Upper lobe of right lung (tissue), 1 donor: ENCODE results near the gene SLC1A2. TPM values are rescaled to one million over a fixed set of nuclear protein-coding genes. Genes with fewer than 3 reads are reported as not detected.
A peak's percentile ranks its signal among the peaks of the same experiment; 100 is the strongest.

ENCODE experiments used
- ATAC-seq: fragments of 200-7000 bp; cut with Tn5 transposase; one replicate; pipeline ENCODE4 v1.9.1; 2020; ENCODE audit warnings: mild to moderate bottlenecking, moderate library complexity
- DNase-seq: peaks from one replicate; pipeline ENCODE4 v3.0.0-alpha.2; 2020
- H3K27ac ChIP-seq: fragments of 200-600 bp; one replicate; pipeline ENCODE4 v1.8.0; 2022
- H3K27me3 ChIP-seq: fragments of 200-600 bp; one replicate; pipeline ENCODE4 v1.8.0; 2022; ENCODE audit warnings: mild to moderate bottlenecking
- H3K36me3 ChIP-seq: fragments of 200-600 bp; one replicate; pipeline ENCODE4 v1.8.0; 2022
- H3K4me1 ChIP-seq: fragments of 200-600 bp; one replicate; pipeline ENCODE4 v1.8.0; 2022
- H3K4me3 ChIP-seq: fragments of 200-600 bp; one replicate; pipeline ENCODE4 v1.8.0; 2022; ENCODE audit warnings: mild to moderate bottlenecking
- H3K9me3 ChIP-seq: fragments of 200-600 bp; one replicate; pipeline ENCODE4 v1.8.0; 2022
- CTCF ChIP-seq: fragments of 200-600 bp; IDR thresholded peaks from one replicate; pipeline ENCODE4 v1.8.0; 2022; ENCODE audit warnings: antibody characterized with exemption
- intact Hi-C: fragments of 100-400 bp; cut with DNase I; formaldehyde crosslinking; loops from one replicate; pipeline ENCODE4 v1.11.0; 2022
- total RNA-seq: library from RNA; stranded (reverse); fragmentation: NEBNext Ultra II Directional; extraction: Animal tissue kit (Norgen Biotek cat#: 25700); gene quantifications from one replicate; pipeline ENCODE4 v1.2.1, GENCODE V29; 2021
- donor health status: DM: no; HTN: yes; CAD: no; lungs with severe emphysema.

The SLC1A2 gene
- total RNA-seq, 1 donor from 2014 or later, result 2.5 TPM

- Histone ChIP-seq H3K9me3 (no peaks in the 10 kb centered on the region), H3K36me3 (no peaks in the 10 kb centered on the region), H3K27me3 (no peaks in the 10 kb centered on the region), H3K4me1 (peaks cover 25% of the 10 kb centered on the region), H3K27ac (peak overlapping the region; percentile 8), H3K4me3 (no peak overlapping the region)
- ATAC-seq, result no peak
- DNase-seq, result no peak
- no peak for TF ChIP-seq CTCF
- intact Hi-C loops, result no loop called here
These were observed 117.0 kb downstream of the SLC1A2 start for GRCh38 chr11:35302398-35302797.

- DNase-seq, result no peak
- Histone ChIP-seq H3K4me1 (peaks cover 8% of the 10 kb centered on the region), H3K9me3 (no peaks in the 10 kb centered on the region), H3K4me3 (no peak overlapping the region), H3K36me3 (no peaks in the 10 kb centered on the region), H3K27ac (no peak overlapping the region), H3K27me3 (no peaks in the 10 kb centered on the region)
- ATAC-seq, result no peak
- intact Hi-C loops, result no loop called here
- TF ChIP-seq CTCF, result no peak
These were observed 121.0 kb downstream of the SLC1A2 start for GRCh38 chr11:35298369-35298768.

- no peak overlapping the region for H3K27ac ChIP-seq
- TF ChIP-seq CTCF, result no peak
- no peak overlapping the region for H3K4me3 ChIP-seq
- H3K27me3 ChIP-seq, result no peaks in the 10 kb centered on the region
- H3K9me3 ChIP-seq, result no peaks in the 10 kb centered on the region
- DNase-seq, result no peak
- no peak for ATAC-seq
- intact Hi-C loops, result no loop called here
- H3K4me1 ChIP-seq, result no peaks in the 10 kb centered on the region
- H3K36me3 ChIP-seq, result no peaks in the 10 kb centered on the region
These were observed 123.6 kb downstream of the SLC1A2 start for GRCh38 chr11:35295751-35296150.

- no peaks in the 10 kb centered on the region for H3K27me3 ChIP-seq
- TF ChIP-seq CTCF, result no peak
- ATAC-seq (no peak), DNase-seq (no peak)
- intact Hi-C loops, result no loop called here
- no peaks in the 10 kb centered on the region for H3K4me1 ChIP-seq
- no peaks in the 10 kb centered on the region for H3K36me3 ChIP-seq
- H3K4me3 ChIP-seq, result no peak overlapping the region
- no peak overlapping the region for H3K27ac ChIP-seq
- no peaks in the 10 kb centered on the region for H3K9me3 ChIP-seq
These were observed 125.7 kb downstream of the SLC1A2 start for GRCh38 chr11:35293699-35294098.

- Histone ChIP-seq H3K4me3 (no peak overlapping the region), H3K36me3 (no peaks in the 10 kb centered on the region), H3K27me3 (no peaks in the 10 kb centered on the region), H3K9me3 (no peaks in the 10 kb centered on the region), H3K27ac (no peak overlapping the region), H3K4me1 (no peaks in the 10 kb centered on the region)
- no peak for TF ChIP-seq CTCF
- intact Hi-C loops, result no loop called here
- ATAC-seq (no peak), DNase-seq (no peak)
These were observed 126.3 kb downstream of the SLC1A2 start for GRCh38 chr11:35293035-35293434.

GRCh38 chr11:35292279-35292678, 127.1 kb downstream of the SLC1A2 start:
- DNase-seq (no peak), ATAC-seq (no peak)
- no peaks in the 10 kb centered on the region for H3K4me1 ChIP-seq
- no peak for TF ChIP-seq CTCF
- no peak overlapping the region for H3K4me3 ChIP-seq
- H3K9me3 ChIP-seq, result no peaks in the 10 kb centered on the region
- H3K36me3 ChIP-seq, result no peaks in the 10 kb centered on the region
- H3K27me3 ChIP-seq, result no peaks in the 10 kb centered on the region
- intact Hi-C loops, result no loop called here
- H3K27ac ChIP-seq, result no peak overlapping the region
